Breast epithelium (tissue), 4 donors: ENCODE results near the gene ZNF563. TPM values are rescaled to one million over a fixed set of nuclear protein-coding genes. Genes with fewer than 3 reads are reported as not detected.
A peak's percentile ranks its signal among the peaks of the same experiment; 100 is the strongest.
"Not testable (repeated sequence)": the region's sequence is repeated elsewhere in the genome, so short reads cannot be mapped to it uniquely, and the experiment has no call there.

Source experiments
- DNase-seq, 2 donors: peaks; one replicate each; pipeline ENCODE4 v3.0.0-alpha.2; 2019; ENCODE audit warnings: low spot score in 2 of 2
- H3K27ac ChIP-seq, 2 donors: fragments of 200-600 bp; sonication (generic) in 1 of 2; one replicate each; pipeline ENCODE4 v1.5.1; 2016 to 2019; ENCODE audit warnings: mild to moderate bottlenecking in 1 of 2
- H3K27me3 ChIP-seq, 2 donors: fragments of 200-600 bp; sonication (generic) in 1 of 2; one replicate each; pipeline versions ENCODE4 v1.5.1 to v1.6.0; 2017 to 2019; ENCODE audit warnings: control low read depth in 1 of 2, mild to moderate bottlenecking in 1 of 2
- H3K36me3 ChIP-seq: fragments of 200-600 bp; one replicate; pipeline ENCODE4 v1.5.1; 2019
- H3K4me1 ChIP-seq, 2 donors: fragments of 200-600 bp; sonication (generic); one replicate each; pipeline ENCODE4 v1.5.1; 2016 to 2019; ENCODE audit warnings: control low read depth in 1 of 2
- H3K4me3 ChIP-seq, 3 donors: fragments of 200-600 bp; sonication (generic); 1 replicate in 2 of 3; 2 replicates in 1 of 3; pipeline ENCODE4 v1.5.1; 2016 to 2019; ENCODE audit warnings: mild to moderate bottlenecking in 3 of 3, moderate library complexity in 2 of 3
- H3K9me3 ChIP-seq, 2 donors: fragments of 200-600 bp; sonication (generic) in 1 of 2; one replicate each; pipeline ENCODE4 v1.5.1; 2016 to 2019; ENCODE audit warnings: control low read depth in 1 of 2
- CTCF ChIP-seq, 3 donors: fragments of 450-650 bp; IDR thresholded peaks; one replicate each; pipeline ENCODE4 v1.5.1; 2016 to 2017; ENCODE audit warnings: antibody characterized with exemption in 3 of 3, mild to moderate bottlenecking in 3 of 3, moderate library complexity in 3 of 3
- POLR2A ChIP-seq: fragments of 450-650 bp; IDR thresholded peaks from one replicate; pipeline ENCODE4 v1.6.1; 2016; ENCODE audit warnings: antibody characterized with exemption, mild to moderate bottlenecking, moderate library complexity
- POLR2AphosphoS5 ChIP-seq, 3 donors: sonication (generic); formaldehyde crosslinking; IDR thresholded peaks; one replicate each; pipeline ENCODE4 v1.6.1; 2017; ENCODE audit warnings: antibody characterized with exemption in 3 of 3
- intact Hi-C: fragments of 100-400 bp; cut with DNase I; formaldehyde crosslinking; loops from one replicate; pipeline ENCODE4 v1.15.1; 2023; ENCODE audit warnings: low total_unique reads
- total RNA-seq, 3 donors: library from RNA; depleted of rRNA; stranded (reverse); fragments of >200 nt; gene quantifications; one replicate each; pipeline ENCODE4 v1.1.0, GENCODE V29; 2016

ZNF563 gene
- total RNA-seq, 3 donors from 2014 or later = 2.6 to 7.5 (median 5.2) TPM

GRCh38 chr19:12325690-12326089, 7.7 kb downstream of the ZNF563 start:
- Histone ChIP-seq H3K4me3 (no peak overlapping the region), H3K4me1 (no peaks in the 10 kb centered on the region), H3K27me3 (no peaks in the 10 kb centered on the region), H3K36me3 (no peaks in the 10 kb centered on the region), H3K9me3 (no peaks in the 10 kb centered on the region), H3K27ac (no peak overlapping the region)
- intact Hi-C loops = no loop called here
- no peak for DNase-seq
- TF ChIP-seq POLR2A (no peak), CTCF (IDR thresholded peaks at IDR 0.05) (no peak), POLR2AphosphoS5 (IDR thresholded peaks at IDR 0.05) (no peak)

GRCh38 chr19:12318782-12319413, 14.5 kb downstream of the ZNF563 start:
- Histone ChIP-seq H3K27ac (no peak overlapping the region), H3K4me1 (no peaks in the 10 kb centered on the region), H3K36me3 (peaks cover 14% of the 10 kb centered on the region), H3K27me3 (no peaks in the 10 kb centered on the region), H3K9me3 (peaks cover 3 to 11% of the 10 kb centered on the region in 2 donors), H3K4me3 (no peak overlapping the region)
- intact Hi-C loops = loop anchor here (1.0 kb wide), 1 partner anchor 12 kb away; no protein-coding TSS in a partner anchor
- no peak for DNase-seq
- TF ChIP-seq CTCF (IDR thresholded peaks at IDR 0.05) (no peak), POLR2A (no peak), POLR2AphosphoS5 (IDR thresholded peaks at IDR 0.05) (no peak)

GRCh38 chr19:12314553-12314952, 18.9 kb downstream of the ZNF563 start:
- TF ChIP-seq CTCF (IDR thresholded peaks at IDR 0.05) = no peak
- no peak for TF ChIP-seq POLR2AphosphoS5 (IDR thresholded peaks at IDR 0.05)
- no peak for TF ChIP-seq POLR2A
- H3K27ac ChIP-seq = no peak overlapping the region
- no peaks in the 10 kb centered on the region for H3K27me3 ChIP-seq
- no peaks in the 10 kb centered on the region for H3K4me1 ChIP-seq
- peaks cover 11% of the 10 kb centered on the region for H3K36me3 ChIP-seq
- no peak for DNase-seq
- peaks cover 0 to 11% of the 10 kb centered on the region in 2 donors for H3K9me3 ChIP-seq
- no peak overlapping the region for H3K4me3 ChIP-seq
- intact Hi-C loops = no loop called here

GRCh38 chr19:12308891-12309290, 24.5 kb downstream of the ZNF563 start:
- intact Hi-C loops, H3K27ac ChIP-seq, H3K4me3 ChIP-seq, DNase-seq, H3K4me1 ChIP-seq, H3K36me3 ChIP-seq, H3K9me3 ChIP-seq, H3K27me3 ChIP-seq: not testable (repeated sequence)

GRCh38 chr19:12295191-12295590, 38.2 kb downstream of the ZNF563 start:
- Histone ChIP-seq H3K27ac (peak overlapping the region; percentile 93 to 98), H3K4me1 (peaks cover 0 to 6% of the 10 kb centered on the region in 2 donors), H3K9me3 (no peaks in the 10 kb centered on the region), H3K27me3 (no peaks in the 10 kb centered on the region), H3K4me3 (peak overlapping the region; percentile 75 to 93 (median 85)), H3K36me3 (no peaks in the 10 kb centered on the region)
- DNase-seq = no peak
- TF ChIP-seq CTCF (IDR thresholded peaks at IDR 0.05) = no peak
- TF ChIP-seq POLR2AphosphoS5 (IDR thresholded peaks at IDR 0.05) = no peak
- intact Hi-C loops = no loop called here
